ENCODE data around the gene RAI1. TPM values are rescaled to one million over a fixed set of nuclear protein-coding genes. Genes with fewer than 3 reads are reported as not detected.

RAI1 gene
- total and polyA plus RNA-seq, 2 of the 13 experiments (the other 11 are each of a cell fraction or from before 2014, with no cell fraction given): 3.4 to 5.2 TPM

DNA sequence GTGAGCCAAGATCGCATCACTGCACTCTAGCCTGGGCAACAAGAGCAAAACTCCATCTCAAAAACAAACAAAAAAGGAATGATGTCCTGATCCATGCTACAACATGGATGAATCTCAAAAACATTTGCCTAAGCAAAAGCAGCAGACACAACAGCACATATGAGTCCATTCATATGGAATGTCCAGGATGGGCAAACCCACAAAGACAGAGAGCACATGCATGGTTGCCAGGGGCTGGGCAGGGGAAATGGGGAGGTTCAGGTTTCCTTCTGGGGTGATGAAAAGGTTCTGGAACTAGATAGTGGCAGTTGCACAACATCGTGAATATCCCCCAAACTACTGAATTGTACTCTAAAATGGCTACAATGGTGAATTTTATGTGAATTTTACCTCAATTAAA lies 35.3 kb upstream of the RAI1 start:
- POLR2A ChIA-PET: no interaction called here
- Histone ChIP-seq H3K79me2 (ENCODE audit: insufficient read depth, low read length) (no peaks in the 10 kb centered on the region), H3K9ac (ENCODE audit: insufficient read depth, low read depth, low read length) (no peak overlapping the region), H3K36me3 (replicated peaks in 1 of 2; ENCODE audit: control insufficient read depth in 1 of 2, insufficient read depth in 2 of 2, low read length in 2 of 2) (no peaks in the 10 kb centered on the region), H2AFZ (ENCODE audit: low read length) (no peak overlapping the region), H4K20me1 (ENCODE audit: insufficient read depth, low read length) (no peaks in the 10 kb centered on the region), H3K4me3 (replicated peaks in 1 of 3; ENCODE audit: insufficient read depth in 1 of 3, low read depth in 2 of 3, low read length in 3 of 3) (no peak overlapping the region), H3K4me2 (ENCODE audit: low read depth, low read length) (no peak overlapping the region), H3K27me3 (ENCODE audit: control insufficient read depth in 1 of 2, insufficient read depth in 2 of 2, low read length in 2 of 2) (peaks cover 2 to 14% of the 10 kb centered on the region in 2 experiments; a peak in 2 of 5 replicates), H3K9me3 (ENCODE audit: low read length) (no peaks in the 10 kb centered on the region), H3K4me1 (ENCODE audit: insufficient read depth, low read length) (peaks cover 38% of the 10 kb centered on the region), H3K27ac (ENCODE audit: extremely low read length, insufficient read depth, low read length) (no peak overlapping the region)
- no TSS peak for BruUV-seq (replicated peaks)
- intact Hi-C loops (cut with micrococcal nuclease; ENCODE audit: unreplicated experiment): no loop called here
- ATAC-seq (no peak), DNase-seq (ENCODE audit: low spot score) (no peak), FAIRE-seq (no peak)
- 91% methylated on average over 2 of the region's 2 CpGs for WGBS (ENCODE audit: low lambda C conversion rate)
- in situ Hi-C loops (cut with HindIII; ENCODE audit: extremely low pct_ligation_motif_present, low pct_unique_long_range_greater_than_20kb): loop anchor here (10.0 kb wide), 1 partner anchor 141 kb away; no protein-coding TSS in a partner anchor
- CTCF ChIA-PET (ENCODE audit: low intra/inter-chr PET ratio, low total read pairs): no interaction called here
- TF ChIP-seq JUN (CRISPR knock-in tag; IDR thresholded peaks at IDR 0.05) (no peak), U2AF1 (optimal IDR thresholded peaks at IDR 0.05; ENCODE audit: low read depth, low read length) (no peak), ZBTB8A (CRISPR knock-in tag; IDR thresholded peaks at IDR 0.05; ENCODE audit: borderline replicate concordance, low read depth) (no peak), ZNF629 (CRISPR knock-in tag; conservative IDR thresholded peaks at IDR 0.05) (no peak), SOX6 (IDR thresholded peaks at IDR 0.05) (no peak), SOX6 (CRISPR knock-in tag; IDR thresholded peaks at IDR 0.05) (no peak), ZNF782 (CRISPR knock-in tag; IDR thresholded peaks at IDR 0.05; ENCODE audit: borderline replicate concordance) (no peak), POLR2G (IDR thresholded peaks at IDR 0.05; ENCODE audit: low read depth, low read length) (no peak), HNRNPUL1 (IDR thresholded peaks at IDR 0.05; ENCODE audit: low read depth, low read length) (no peak), ZNF382 (CRISPR knock-in tag; IDR thresholded peaks at IDR 0.05; ENCODE audit: borderline replicate concordance) (no peak), SMARCC2 (IDR thresholded peaks at IDR 0.05) (no peak), KLF6 (CRISPR knock-in tag; IDR thresholded peaks at IDR 0.05) (no peak), ZBTB42 (CRISPR knock-in tag; IDR thresholded peaks at IDR 0.05) (no peak)
- TF ChIP-seq, protein P1, sequence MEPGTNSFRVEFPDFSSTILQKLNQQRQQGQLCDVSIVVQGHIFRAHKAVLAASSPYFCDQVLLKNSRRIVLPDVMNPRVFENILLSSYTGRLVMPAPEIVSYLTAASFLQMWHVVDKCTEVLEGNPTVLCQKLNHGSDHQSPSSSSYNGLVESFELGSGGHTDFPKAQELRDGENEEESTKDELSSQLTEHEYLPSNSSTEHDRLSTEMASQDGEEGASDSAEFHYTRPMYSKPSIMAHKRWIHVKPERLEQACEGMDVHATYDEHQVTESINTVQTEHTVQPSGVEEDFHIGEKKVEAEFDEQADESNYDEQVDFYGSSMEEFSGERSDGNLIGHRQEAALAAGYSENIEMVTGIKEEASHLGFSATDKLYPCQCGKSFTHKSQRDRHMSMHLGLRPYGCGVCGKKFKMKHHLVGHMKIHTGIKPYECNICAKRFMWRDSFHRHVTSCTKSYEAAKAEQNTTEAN (CRISPR knock-in tag; conservative IDR thresholded peaks at IDR 0.05): no peak
- TF ChIP-seq, protein P2, sequence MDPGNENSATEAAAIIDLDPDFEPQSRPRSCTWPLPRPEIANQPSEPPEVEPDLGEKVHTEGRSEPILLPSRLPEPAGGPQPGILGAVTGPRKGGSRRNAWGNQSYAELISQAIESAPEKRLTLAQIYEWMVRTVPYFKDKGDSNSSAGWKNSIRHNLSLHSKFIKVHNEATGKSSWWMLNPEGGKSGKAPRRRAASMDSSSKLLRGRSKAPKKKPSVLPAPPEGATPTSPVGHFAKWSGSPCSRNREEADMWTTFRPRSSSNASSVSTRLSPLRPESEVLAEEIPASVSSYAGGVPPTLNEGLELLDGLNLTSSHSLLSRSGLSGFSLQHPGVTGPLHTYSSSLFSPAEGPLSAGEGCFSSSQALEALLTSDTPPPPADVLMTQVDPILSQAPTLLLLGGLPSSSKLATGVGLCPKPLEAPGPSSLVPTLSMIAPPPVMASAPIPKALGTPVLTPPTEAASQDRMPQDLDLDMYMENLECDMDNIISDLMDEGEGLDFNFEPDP (CRISPR knock-in tag; conservative IDR thresholded peaks at IDR 0.05): no peak
- TF ChIP-seq, protein P3, sequence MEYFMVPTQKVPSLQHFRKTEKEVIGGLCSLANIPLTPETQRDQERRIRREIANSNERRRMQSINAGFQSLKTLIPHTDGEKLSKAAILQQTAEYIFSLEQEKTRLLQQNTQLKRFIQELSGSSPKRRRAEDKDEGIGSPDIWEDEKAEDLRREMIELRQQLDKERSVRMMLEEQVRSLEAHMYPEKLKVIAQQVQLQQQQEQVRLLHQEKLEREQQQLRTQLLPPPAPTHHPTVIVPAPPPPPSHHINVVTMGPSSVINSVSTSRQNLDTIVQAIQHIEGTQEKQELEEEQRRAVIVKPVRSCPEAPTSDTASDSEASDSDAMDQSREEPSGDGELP (IDR thresholded peaks at IDR 0.05; ENCODE audit: borderline replicate concordance, low read depth): no peak
- TF ChIP-seq, protein P4, sequence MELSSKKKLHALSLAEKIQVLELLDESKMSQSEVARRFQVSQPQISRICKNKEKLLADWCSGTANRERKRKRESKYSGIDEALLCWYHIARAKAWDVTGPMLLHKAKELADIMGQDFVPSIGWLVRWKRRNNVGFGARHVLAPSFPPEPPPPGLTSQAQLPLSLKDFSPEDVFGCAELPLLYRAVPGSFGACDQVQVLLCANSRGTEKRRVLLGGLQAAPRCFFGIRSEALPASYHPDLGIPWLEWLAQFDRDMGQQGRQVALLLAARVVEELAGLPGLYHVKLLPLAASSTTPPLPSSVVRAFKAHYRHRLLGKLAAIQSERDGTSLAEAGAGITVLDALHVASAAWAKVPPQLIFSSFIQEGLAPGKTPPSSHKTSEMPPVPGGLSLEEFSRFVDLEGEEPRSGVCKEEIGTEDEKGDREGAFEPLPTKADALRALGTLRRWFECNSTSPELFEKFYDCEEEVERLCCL (CRISPR knock-in tag; IDR thresholded peaks at IDR 0.05; ENCODE audit: borderline replicate concordance): no peak
- TF ChIP-seq, protein P5, sequence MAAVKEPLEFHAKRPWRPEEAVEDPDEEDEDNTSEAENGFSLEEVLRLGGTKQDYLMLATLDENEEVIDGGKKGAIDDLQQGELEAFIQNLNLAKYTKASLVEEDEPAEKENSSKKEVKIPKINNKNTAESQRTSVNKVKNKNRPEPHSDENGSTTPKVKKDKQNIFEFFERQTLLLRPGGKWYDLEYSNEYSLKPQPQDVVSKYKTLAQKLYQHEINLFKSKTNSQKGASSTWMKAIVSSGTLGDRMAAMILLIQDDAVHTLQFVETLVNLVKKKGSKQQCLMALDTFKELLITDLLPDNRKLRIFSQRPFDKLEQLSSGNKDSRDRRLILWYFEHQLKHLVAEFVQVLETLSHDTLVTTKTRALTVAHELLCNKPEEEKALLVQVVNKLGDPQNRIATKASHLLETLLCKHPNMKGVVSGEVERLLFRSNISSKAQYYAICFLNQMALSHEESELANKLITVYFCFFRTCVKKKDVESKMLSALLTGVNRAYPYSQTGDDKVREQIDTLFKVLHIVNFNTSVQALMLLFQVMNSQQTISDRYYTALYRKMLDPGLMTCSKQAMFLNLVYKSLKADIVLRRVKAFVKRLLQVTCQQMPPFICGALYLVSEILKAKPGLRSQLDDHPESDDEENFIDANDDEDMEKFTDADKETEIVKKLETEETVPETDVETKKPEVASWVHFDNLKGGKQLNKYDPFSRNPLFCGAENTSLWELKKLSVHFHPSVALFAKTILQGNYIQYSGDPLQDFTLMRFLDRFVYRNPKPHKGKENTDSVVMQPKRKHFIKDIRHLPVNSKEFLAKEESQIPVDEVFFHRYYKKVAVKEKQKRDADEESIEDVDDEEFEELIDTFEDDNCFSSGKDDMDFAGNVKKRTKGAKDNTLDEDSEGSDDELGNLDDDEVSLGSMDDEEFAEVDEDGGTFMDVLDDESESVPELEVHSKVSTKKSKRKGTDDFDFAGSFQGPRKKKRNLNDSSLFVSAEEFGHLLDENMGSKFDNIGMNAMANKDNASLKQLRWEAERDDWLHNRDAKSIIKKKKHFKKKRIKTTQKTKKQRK (IDR thresholded peaks at IDR 0.05; ENCODE audit: low read length): no peak

Data from HepG2 (cell line).